Uterus (tissue), 2 donors: ENCODE data around the gene PRR35.

Source experiments
- CTCF ChIP-seq, 4 experiments: fragments of 200-600 bp in 2 of 4; fragments of 450-650 bp in 2 of 4; sonication (generic) in 2 of 4; IDR thresholded peaks; one replicate each; pipeline ENCODE4 v1.5.1; 2016 to 2019; ENCODE audit warnings: antibody characterized with exemption in 4 of 4, mild to moderate bottlenecking in 2 of 4, moderate library complexity in 1 of 4
- POLR2A ChIP-seq, 2 donors: fragments of 450-650 bp; IDR thresholded peaks; one replicate each; pipeline ENCODE4 v1.6.1; 2016; ENCODE audit warnings: antibody characterized with exemption in 2 of 2, mild to moderate bottlenecking in 1 of 2, moderate library complexity in 1 of 2

- TF ChIP-seq CTCF (IDR thresholded peaks at IDR 0.05) (no peak), POLR2A (IDR thresholded peaks at IDR 0.05) (no peak)
These were observed 15.7 kb upstream of the PRR35 start for GRCh38 chr16:544517-544916.
